Measurements from ENCODE around the gene MOV10L1. TPM values are rescaled to one million over a fixed set of nuclear protein-coding genes. Genes with fewer than 3 reads are reported as not detected.
A peak's percentile ranks its signal among the peaks of the same experiment; 100 is the strongest.

MOV10L1 gene
- total RNA-seq, 2 experiments from 2014 or later: not detected

- no peak for TF ChIP-seq CTCF (IDR thresholded peaks at IDR 0.05)
- Mint-ChIP-seq H3K27me3 (peaks cover 46% of the 10 kb centered on the region), H3K4me3 (no peak within 1 kb of the TSS), H3K27ac (no peak within 1 kb of the TSS), H3K36me3 (ENCODE audit: low read depth) (no peaks in the 10 kb centered on the region), H3K9me3 (no peaks in the 10 kb centered on the region), H3K4me1 (ENCODE audit: low read depth) (no peaks in the 10 kb centered on the region)
- intact Hi-C loops (cut with DNase I, micrococcal nuclease): no loop called here
- no peak within 1 kb of the TSS for H3K4me3 ChIP-seq (ENCODE audit: low read length)
- ChIA-PET CTCF (no interaction called here), POLR2A (no interaction called here)
- no peak within 1 kb of the TSS for H3K27ac ChIP-seq (ENCODE audit: low read depth in 1 of 2, low read length in 2 of 2)
- ATAC-seq (ENCODE audit: poor library complexity): peak; percentile 34
- H3K4me1 ChIP-seq (ENCODE audit: insufficient read depth, low read length): no peaks in the 10 kb centered on the region
- peaks cover 0 to 12% of the 10 kb centered on the region in 2 experiments for H3K9me3 ChIP-seq (ENCODE audit: control insufficient read depth in 1 of 2, insufficient read depth in 1 of 2, low read length in 2 of 2)
- peaks cover 27 to 36% of the 10 kb centered on the region in 2 experiments for H3K27me3 ChIP-seq (ENCODE audit: control insufficient read depth in 1 of 2, insufficient read depth in 2 of 2, low read length in 2 of 2)
- H3K36me3 ChIP-seq (ENCODE audit: insufficient read depth, low read length): no peaks in the 10 kb centered on the region
- peak in 1 of 14 experiments; percentile 21 for DNase-seq
These were observed 31.5 kb upstream of the MOV10L1 start, which contains the start of gene TTLL8 for GRCh38 chr22:50058061-50058905. Gene TTLL8, minus strand, starts transcription at chr22:50058298.

GRCh38 chr22:50058906-50059880, 30.6 kb upstream of the MOV10L1 start:
- Mint-ChIP-seq H3K36me3 (ENCODE audit: low read depth) (no peaks in the 10 kb centered on the region), H3K4me1 (ENCODE audit: low read depth) (no peaks in the 10 kb centered on the region), H3K27me3 (peaks cover 39% of the 10 kb centered on the region), H3K27ac (no peak overlapping the region), H3K4me3 (no peak overlapping the region), H3K9me3 (no peaks in the 10 kb centered on the region)
- Histone ChIP-seq H3K27me3 (ENCODE audit: control insufficient read depth in 1 of 2, insufficient read depth in 2 of 2, low read length in 2 of 2) (peaks cover 27 to 36% of the 10 kb centered on the region in 2 experiments), H3K4me1 (ENCODE audit: insufficient read depth, low read length) (no peaks in the 10 kb centered on the region), H3K36me3 (ENCODE audit: insufficient read depth, low read length) (no peaks in the 10 kb centered on the region), H3K9me3 (ENCODE audit: control insufficient read depth in 1 of 2, insufficient read depth in 1 of 2, low read length in 2 of 2) (peaks cover 0 to 4% of the 10 kb centered on the region in 2 experiments), H3K4me3 (ENCODE audit: low read length) (no peak overlapping the region), H3K27ac (ENCODE audit: low read depth in 1 of 2, low read length in 2 of 2) (no peak overlapping the region)
- DNase-seq (no peak), ATAC-seq (ENCODE audit: poor library complexity) (no peak)
- intact Hi-C loops (cut with DNase I, micrococcal nuclease): no loop called here
- ChIA-PET CTCF (no interaction called here), POLR2A (no interaction called here)
- TF ChIP-seq CTCF (IDR thresholded peaks at IDR 0.05): no peak

GRCh38 chr22:50059881-50060262, 29.9 kb upstream of the MOV10L1 start:
- H3K36me3 ChIP-seq (ENCODE audit: insufficient read depth, low read length): no peaks in the 10 kb centered on the region
- no peak overlapping the region for H3K4me3 ChIP-seq (ENCODE audit: low read length)
- ChIA-PET CTCF (no interaction called here), POLR2A (no interaction called here)
- no peak for TF ChIP-seq CTCF (IDR thresholded peaks at IDR 0.05)
- peaks cover 24 to 36% of the 10 kb centered on the region in 2 experiments for H3K27me3 ChIP-seq (ENCODE audit: control insufficient read depth in 1 of 2, insufficient read depth in 2 of 2, low read length in 2 of 2)
- no peaks in the 10 kb centered on the region for H3K9me3 ChIP-seq (ENCODE audit: control insufficient read depth in 1 of 2, insufficient read depth in 1 of 2, low read length in 2 of 2)
- intact Hi-C loops (cut with DNase I, micrococcal nuclease): no loop called here
- H3K27ac ChIP-seq (ENCODE audit: low read depth in 1 of 2, low read length in 2 of 2): no peak overlapping the region
- H3K36me3 Mint-ChIP-seq (ENCODE audit: low read depth): no peaks in the 10 kb centered on the region
- ATAC-seq (ENCODE audit: poor library complexity) (no peak), DNase-seq (no peak)
- no peaks in the 10 kb centered on the region for H3K4me1 ChIP-seq (ENCODE audit: insufficient read depth, low read length)
- H3K4me3 Mint-ChIP-seq: no peak overlapping the region
- H3K27ac Mint-ChIP-seq: no peak overlapping the region
- H3K9me3 Mint-ChIP-seq: no peaks in the 10 kb centered on the region
- no peaks in the 10 kb centered on the region for H3K4me1 Mint-ChIP-seq (ENCODE audit: low read depth)
- H3K27me3 Mint-ChIP-seq: peaks cover 39% of the 10 kb centered on the region
